ENCODE data around the gene RUNDC1.

DNA sequence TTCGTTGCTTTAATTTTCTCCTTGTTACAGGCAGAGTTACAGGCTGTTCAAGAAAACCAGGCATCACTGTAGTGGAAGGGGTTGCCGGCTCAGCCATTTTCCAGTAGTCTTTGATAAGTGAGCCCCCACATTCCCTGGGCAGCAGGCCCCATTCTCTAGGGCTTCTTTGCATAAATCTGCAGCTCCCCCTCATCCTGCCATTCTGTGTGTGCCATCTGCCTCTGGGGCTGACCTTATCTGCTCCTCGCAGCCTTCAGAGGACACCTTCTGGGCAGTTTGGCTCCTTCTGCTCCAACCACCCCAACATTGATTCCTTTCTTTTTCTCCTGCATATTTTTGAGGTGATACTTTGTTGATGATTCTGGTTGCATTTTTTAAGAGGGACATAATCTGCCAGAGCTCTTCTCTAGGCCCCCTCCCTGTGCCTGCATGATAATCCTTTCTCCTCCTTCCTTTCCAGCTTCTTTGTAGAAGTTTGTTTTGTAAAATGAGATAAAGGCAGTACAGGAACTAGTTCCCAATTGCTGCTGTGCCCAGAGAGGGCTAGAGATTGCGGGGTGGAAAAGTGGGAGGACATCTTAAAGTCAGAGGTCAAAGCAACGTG is 61.8 kb downstream of the RUNDC1 start:
- no peak for TF ChIP-seq CTCF (IDR thresholded peaks at IDR 0.05)
- TF ChIP-seq POLR2AphosphoS5 (IDR thresholded peaks at IDR 0.05): no peak
